ENCODE measurements around the gene ERC1.

- TF ChIP-seq CTCF (IDR thresholded peaks at IDR 0.05; ENCODE audit: low read depth, low read length, poor library complexity, severe bottlenecking): no peak
- TF ChIP-seq EZH2phosphoT487 (IDR thresholded peaks at IDR 0.05; ENCODE audit: borderline replicate concordance, low read length): no peak
These were observed 501.1 kb downstream of the ERC1 start for GRCh38 chr12:1491983-1492697.

Data from DOHH2 (cell line).